ENCODE data around the gene GLRX3. TPM values are rescaled to one million over a fixed set of nuclear protein-coding genes. Genes with fewer than 3 reads are reported as not detected.
A peak's percentile ranks its signal among the peaks of the same experiment; 100 is the strongest.
"Not testable (repeated sequence)": the region's sequence is repeated elsewhere in the genome, so short reads cannot be mapped to it uniquely, and the experiment has no call there.

GLRX3 gene
- total and polyA plus RNA-seq, 7 donors, result 40.5 to 93.1 (median 53.5) TPM

DNA sequence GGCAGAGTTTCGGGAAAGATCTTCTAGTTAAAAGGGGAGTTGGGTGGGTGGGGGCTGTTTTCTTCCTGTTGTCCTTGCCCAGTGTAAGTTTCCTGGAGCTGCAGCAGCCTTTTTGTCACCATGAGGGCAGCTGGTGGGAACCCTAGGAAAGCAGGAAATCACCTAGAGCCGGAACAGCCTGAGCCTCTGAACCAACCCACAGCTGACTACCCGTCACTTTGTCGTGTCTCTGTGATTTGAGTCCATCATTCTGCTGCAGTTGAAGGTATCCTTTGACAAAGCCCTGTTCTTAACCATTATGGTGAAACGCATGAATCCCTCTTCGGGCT, 24.4 kb upstream of the GLRX3 start:
- H3K4me3 ChIP-seq, result peak overlapping the region; percentile 68 to 84 (median 76)
- H3K27ac ChIP-seq, result peak overlapping the region; percentile 88 to 99 (median 96)
- 72 to 77% methylated on average over 6 of the region's 6 CpGs for WGBS, 2 donors
- TF ChIP-seq POLR2AphosphoS5 (IDR thresholded peaks at IDR 0.05) (no peak), EP300 (IDR thresholded peaks at IDR 0.05) (no peak), POLR2A (IDR thresholded peaks at IDR 0.05) (no peak)
- TF ChIP-seq, protein P1, sequence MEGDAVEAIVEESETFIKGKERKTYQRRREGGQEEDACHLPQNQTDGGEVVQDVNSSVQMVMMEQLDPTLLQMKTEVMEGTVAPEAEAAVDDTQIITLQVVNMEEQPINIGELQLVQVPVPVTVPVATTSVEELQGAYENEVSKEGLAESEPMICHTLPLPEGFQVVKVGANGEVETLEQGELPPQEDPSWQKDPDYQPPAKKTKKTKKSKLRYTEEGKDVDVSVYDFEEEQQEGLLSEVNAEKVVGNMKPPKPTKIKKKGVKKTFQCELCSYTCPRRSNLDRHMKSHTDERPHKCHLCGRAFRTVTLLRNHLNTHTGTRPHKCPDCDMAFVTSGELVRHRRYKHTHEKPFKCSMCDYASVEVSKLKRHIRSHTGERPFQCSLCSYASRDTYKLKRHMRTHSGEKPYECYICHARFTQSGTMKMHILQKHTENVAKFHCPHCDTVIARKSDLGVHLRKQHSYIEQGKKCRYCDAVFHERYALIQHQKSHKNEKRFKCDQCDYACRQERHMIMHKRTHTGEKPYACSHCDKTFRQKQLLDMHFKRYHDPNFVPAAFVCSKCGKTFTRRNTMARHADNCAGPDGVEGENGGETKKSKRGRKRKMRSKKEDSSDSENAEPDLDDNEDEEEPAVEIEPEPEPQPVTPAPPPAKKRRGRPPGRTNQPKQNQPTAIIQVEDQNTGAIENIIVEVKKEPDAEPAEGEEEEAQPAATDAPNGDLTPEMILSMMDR (IDR thresholded peaks at IDR 0.05), result no peak
- no peaks in the 10 kb centered on the region for H3K27me3 ChIP-seq
- H3K4me1 ChIP-seq, result peaks cover 0 to 28% (median 24%) of the 10 kb centered on the region in 4 donors
- no peak for DNase-seq
- intact Hi-C loops (cut with DNase I), result loop anchor here (5.0 kb wide), 2 partner anchors 150 to 645 kb away; partner anchors contain the start of genes EBF3 and MGMT
- no peaks in the 10 kb centered on the region for H3K9me3 ChIP-seq
- H3K36me3 ChIP-seq, result no peaks in the 10 kb centered on the region

DNA sequence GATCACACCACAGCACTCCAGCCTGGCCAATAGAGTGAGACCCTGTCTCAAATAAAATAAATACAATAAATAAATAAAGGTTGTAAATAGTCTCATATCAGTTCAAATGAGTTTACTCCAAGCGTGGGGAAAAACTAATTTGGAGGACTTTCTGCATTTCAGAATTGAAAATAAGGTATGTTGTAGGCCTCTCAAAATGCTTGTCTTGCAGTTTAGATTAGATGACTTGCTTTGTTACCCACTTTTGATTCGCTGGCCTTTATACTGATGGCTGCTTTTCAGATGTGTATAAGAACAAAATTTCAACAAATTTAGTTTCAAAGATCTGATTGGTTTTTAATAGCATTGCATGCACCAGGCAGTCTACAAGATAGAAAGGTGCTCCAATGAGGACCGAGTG, 23.4 kb upstream of the GLRX3 start:
- no peaks in the 10 kb centered on the region for H3K9me3 ChIP-seq
- H3K27ac ChIP-seq, result no peak overlapping the region
- TF ChIP-seq, protein P1 (IDR thresholded peaks at IDR 0.05), result no peak
- TF ChIP-seq POLR2AphosphoS5 (IDR thresholded peaks at IDR 0.05) (no peak), POLR2A (IDR thresholded peaks at IDR 0.05) (no peak), EP300 (IDR thresholded peaks at IDR 0.05) (no peak)
- intact Hi-C loops (cut with DNase I), result loop anchor here (5.0 kb wide), 2 partner anchors 151 to 646 kb away; partner anchors contain the start of genes EBF3 and MGMT
- H3K4me1 ChIP-seq, result peaks cover 0 to 28% (median 24%) of the 10 kb centered on the region in 4 donors
- no peak for DNase-seq
- no peaks in the 10 kb centered on the region for H3K27me3 ChIP-seq
- no peaks in the 10 kb centered on the region for H3K36me3 ChIP-seq
- H3K4me3 ChIP-seq, result no peak overlapping the region
- WGBS, 2 donors, result 95 to 96% methylated on average over 3 of the region's 3 CpGs

DNA sequence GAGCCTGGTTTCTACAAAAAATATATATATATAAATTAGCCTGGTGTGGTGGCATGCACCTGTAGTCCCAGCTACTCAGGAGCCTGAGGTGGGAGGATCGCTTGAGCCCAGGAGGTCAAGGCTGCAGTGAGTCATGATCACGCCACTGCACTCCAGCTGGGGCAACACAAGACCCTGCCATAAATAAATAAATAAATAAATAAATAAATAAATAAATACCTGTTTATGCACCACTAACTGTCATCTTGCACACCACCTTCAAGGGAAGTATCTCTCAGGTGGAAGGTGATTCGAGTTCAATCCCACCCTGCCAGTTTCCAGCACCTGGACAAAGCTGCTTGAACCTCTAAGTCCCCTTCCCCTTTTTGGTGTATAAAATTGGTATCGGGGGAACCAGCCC, 19.2 kb upstream of the GLRX3 start:
- DNase-seq; H3K9me3 ChIP-seq; H3K27ac ChIP-seq; H3K4me3 ChIP-seq; H3K27me3 ChIP-seq; H3K36me3 ChIP-seq; intact Hi-C loops (cut with DNase I): not testable (repeated sequence)
- WGBS, 2 donors, result 94 to 97% methylated on average over 4 of the region's 4 CpGs
- H3K4me1 ChIP-seq, result peaks cover 0 to 14% (median 5%) of the 10 kb centered on the region in 4 donors

DNA sequence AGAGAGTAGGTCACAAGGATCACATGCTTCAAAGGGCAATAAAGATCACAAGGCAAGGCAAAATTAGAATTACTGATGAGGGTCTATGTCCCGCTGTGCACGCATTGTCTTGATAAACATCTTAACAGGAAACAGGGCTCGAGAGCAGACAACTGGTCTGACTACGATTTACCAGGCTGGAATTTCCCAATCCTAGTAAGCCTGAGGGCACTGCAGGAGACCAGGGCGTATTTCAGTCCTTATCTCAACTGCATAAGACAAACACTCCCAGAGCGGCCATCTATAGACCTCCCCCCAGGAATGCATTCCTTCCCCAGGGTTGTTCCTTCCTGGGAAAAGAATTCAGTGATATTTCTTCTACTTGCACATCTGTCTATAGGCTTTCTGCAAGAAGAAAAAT, 18.7 kb upstream of the GLRX3 start:
- intact Hi-C loops (cut with DNase I); H3K27ac ChIP-seq; H3K36me3 ChIP-seq; DNase-seq; H3K4me1 ChIP-seq; H3K9me3 ChIP-seq; H3K27me3 ChIP-seq; H3K4me3 ChIP-seq: not testable (repeated sequence)
- WGBS, 2 donors, result 74 to 92% methylated on average over 6 of the region's 6 CpGs

DNA sequence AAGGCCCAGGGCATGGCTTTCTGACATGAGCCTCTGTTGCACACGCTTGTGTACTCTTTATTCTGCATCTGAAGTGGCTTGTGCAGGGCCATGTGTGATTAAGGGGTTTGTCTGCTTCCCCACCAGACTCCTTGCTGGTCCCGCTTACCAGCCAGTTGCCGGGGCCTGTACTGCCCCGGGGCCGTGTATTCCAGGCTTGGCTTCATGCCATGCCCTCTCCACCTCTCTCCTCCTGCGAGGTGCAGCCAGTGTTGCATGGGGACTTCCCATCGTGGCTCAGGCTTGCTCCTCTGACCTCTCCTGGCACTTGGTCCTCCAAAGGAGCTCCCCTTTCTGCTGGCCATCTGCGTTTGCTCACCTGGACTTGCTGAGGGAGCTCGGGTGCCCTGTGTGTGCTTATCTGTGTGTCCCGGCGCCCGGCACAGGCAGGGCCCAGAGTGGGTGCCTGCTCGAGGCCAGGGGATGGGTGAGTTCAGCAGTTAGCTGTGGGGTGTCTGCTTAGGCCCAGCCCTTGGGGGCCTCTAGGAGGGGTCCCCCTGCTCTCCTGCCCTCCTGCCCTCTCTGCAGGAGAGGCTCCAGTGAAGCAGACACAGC, 14.6 kb upstream of the GLRX3 start:
- Histone ChIP-seq H3K4me1 (no peaks in the 10 kb centered on the region), H3K27ac (no peak overlapping the region), H3K27me3 (no peaks in the 10 kb centered on the region), H3K36me3 (no peaks in the 10 kb centered on the region), H3K9me3 (no peaks in the 10 kb centered on the region), H3K4me3 (no peak overlapping the region)
- no peak for TF ChIP-seq EP300 (IDR thresholded peaks at IDR 0.05)
- TF ChIP-seq POLR2AphosphoS5 (IDR thresholded peaks at IDR 0.05), result no peak
- TF ChIP-seq, protein P1 (IDR thresholded peaks at IDR 0.05), result no peak
- TF ChIP-seq POLR2A (IDR thresholded peaks at IDR 0.05), result no peak
- intact Hi-C loops (cut with DNase I), result no loop called here
- no peak for DNase-seq
- WGBS, 2 donors, result 39 to 73% methylated on average over 13 of the region's 13 CpGs

All from sigmoid colon (tissue), 7 donors.